HG03280 (cell line): ENCODE results near the gene SIK3.
A peak's percentile ranks its signal among the peaks of the same experiment; 100 is the strongest.

Experiments
- ATAC-seq: cut with Tn5 transposase; IDR thresholded peaks from one replicate; pipeline ENCODE4 v1.9.1; 2021; ENCODE audit warnings: mild to moderate bottlenecking, moderate library complexity; ENCODE audit not compliant: unreplicated experiment

Gene SIK3

DNA sequence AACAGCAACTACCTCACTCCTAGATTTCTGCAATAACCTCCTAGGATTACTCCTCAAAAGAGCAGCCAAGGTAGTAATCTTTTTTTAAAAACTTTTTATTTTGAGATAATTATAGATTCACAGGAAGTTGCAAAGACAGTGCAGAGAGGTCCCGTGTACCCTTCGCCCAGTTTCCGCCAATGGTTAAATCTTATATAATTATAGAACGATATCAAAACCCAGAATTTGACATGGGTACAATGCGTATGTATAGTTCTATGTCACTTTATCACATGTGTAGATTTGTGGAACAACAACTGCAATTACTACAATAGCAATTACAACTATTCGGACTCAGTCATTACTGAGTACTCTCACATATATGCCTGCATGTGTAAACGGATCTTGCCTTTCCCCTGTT lies 166.0 kb downstream of the SIK3 start:
- ATAC-seq: no peak

DNA sequence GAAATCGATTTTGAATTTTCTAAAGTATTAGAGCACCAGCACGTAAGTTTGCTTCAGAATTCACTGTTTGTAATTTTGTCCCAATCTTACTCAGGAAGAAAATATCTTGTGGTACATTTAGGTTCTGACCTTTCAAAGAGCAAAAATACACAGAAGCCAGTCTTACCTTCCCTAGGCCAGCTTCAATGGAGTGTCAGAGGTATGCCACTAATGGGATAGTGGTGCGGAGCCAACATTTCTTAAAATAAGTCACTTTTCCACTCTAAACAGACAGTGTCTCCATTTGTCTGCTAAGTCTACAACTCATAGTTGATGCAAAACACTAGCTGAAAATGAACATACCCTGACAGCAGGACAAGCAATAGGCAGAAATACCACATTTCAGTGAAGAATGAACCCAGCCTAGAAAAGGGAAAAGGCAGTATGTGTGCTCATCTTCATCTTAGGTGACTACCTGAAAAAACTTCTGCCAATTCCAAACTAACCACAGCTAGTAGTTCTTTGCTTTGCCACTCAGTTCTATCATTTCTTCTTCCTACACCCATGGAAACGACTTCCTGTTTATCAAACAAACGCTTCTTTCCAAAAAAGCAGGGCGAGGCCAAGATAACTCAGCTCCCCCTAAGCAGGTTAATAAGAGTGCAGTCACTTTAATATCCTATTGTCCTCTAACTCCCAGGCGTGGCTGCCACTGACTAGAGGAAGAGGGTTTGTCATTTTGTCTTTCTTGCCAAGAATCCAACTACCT lies 166.8 kb downstream of the SIK3 start:
- no peak for ATAC-seq

DNA sequence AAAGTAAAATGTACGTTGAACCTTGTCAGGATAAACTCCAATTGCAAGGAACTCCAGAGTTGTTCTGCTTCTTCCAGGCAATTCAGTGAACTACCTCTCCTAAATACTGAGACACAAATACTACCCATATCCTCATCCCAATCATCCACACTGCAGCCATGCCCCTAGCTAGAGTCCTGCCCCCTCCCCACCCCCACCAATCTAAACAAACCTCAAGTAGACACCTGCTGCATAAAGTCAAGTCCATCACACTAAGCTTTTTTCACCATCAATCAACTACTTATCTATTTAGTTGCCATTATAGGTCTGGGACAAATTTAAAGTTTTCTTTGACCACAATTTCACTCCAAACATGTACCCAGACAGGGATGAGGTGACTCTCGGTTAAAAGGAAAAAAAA lies 167.6 kb downstream of the SIK3 start:
- ATAC-seq: no peak

DNA sequence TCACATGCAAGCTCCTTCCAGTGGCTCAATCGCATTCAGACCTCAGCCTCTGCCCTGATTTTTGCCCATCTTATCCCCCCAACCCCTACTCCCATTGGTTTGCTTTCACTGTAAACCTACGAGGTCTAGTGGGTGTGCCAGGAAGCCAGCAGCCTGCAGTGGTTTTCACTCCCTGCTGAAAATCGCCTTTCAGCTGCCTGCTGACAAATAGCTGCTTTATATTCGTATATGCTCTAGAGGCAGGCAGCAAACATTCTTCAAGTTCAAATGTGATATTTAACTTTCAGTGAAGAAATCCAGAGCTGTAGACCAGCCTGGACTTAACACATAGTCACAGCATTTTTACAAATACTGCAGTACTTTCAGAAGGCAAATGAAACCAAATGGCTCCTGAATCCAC lies 168.1 kb downstream of the SIK3 start:
- no peak for ATAC-seq

DNA sequence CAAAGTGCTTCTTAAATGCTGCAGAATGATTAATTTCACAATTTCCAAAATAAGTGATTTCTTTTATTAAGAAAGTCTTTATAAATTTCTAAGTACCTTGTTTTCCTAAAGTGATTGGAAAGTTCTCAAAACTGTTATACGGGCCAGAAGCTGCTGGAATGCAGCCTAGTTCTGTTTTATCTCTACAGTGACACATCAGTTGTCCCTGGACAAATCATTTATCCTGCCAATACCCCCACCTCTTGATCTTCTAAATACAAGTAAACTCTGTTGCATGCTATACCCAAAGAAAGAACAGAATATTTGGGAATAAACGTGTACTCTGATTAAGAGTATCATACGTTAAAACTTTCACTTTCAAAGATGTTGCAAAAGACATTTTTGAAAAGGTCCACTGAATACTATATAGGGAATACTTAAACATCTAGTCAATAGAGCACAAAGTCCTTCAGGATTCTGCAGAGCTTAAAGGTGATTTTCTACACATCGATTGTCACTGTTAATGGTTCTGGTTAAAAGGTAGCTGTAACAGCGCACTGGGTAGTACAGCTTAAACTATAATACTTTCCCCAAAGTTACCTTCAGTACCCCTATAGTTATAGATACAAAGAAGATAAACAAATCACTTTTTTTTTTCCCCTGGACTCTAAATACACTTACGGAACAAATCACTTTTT lies 168.7 kb downstream of the SIK3 start:
- no peak for ATAC-seq

DNA sequence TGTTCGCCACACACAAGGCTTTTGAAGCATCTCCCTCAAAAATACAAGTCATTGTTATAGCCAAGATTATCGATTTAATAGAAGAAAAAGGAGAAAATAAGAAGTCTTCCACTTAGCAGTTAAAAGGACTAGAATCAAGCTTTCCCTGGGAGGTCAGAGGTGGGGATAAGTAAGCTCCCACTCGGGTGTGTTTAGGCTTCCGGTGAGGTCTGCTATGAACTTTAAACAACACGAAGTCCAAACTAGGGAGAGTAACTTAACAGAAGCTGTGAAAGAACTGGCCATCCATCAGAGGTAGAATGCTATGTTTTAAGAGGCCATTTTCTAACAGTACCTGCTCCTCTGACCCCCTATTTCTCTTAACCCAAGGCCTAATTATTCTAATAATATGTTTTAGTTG lies 169.4 kb downstream of the SIK3 start:
- ATAC-seq: no peak

DNA sequence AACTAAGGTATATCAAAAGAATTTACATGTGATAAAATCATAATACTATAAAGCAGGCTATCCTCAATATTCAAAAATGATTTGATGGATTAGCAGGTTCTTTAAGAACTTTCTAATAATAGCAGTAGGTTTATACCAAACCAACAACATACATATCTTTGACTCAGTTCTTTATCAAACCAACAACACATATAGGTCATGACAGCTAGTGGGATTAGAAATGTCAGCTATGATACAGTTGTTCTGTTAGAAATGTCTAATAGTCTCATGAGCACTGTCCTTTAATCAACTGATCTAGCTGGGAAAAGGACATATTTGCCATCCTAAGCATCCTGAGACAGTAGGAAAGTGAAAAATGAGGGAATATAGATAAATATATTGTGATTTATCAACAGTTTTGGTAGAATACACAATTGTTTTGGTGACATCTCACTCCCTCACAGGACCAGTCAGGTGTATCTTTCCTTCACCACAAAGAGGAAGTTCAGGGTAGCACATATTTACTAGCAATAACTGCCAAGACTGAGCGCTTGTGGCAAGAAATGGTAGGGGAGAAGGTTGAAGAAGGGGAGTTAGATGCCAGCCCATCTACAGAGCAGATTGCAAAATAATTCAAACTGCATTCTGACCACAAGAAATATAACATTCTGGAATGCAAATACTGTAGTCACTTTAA lies 170.0 kb downstream of the SIK3 start:
- peak; percentile 62 for ATAC-seq

DNA sequence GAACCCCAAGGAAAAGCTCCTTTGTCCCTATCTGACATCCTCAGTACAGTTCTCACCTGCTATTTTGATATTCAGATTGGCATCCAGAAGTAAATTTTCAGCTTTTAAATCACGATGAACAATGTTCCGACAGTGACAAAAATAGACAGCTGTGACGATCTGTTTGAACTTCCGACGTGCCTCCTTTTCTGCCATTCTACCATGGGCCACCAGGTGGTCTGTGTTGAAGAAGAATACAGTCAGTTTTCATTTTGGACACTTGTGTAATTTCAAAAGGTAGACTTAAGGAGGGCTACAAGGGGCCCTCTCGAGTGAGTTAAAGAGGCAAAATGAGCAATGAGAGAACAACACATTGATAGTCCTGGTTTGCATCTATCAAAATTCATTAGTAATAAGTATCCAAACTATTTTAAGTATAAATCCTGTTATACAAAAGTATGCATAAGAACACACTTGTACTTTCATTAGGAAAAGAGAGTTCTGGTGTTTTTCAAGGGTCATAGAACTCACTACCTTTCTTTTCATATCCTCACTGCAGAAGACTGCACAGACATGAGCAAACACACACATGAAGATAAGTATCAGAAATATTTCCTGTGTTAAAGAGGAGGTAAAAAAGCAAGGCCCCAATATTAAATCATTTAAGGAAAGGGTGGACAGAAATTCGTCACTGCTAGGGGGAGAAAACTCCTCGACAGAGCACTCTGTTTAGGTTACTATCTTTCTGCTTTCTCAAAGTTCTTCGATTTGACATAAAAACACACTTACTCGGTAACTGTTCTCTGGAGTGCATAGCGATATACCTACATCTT lies 170.9 kb downstream of the SIK3 start:
- no peak for ATAC-seq

DNA sequence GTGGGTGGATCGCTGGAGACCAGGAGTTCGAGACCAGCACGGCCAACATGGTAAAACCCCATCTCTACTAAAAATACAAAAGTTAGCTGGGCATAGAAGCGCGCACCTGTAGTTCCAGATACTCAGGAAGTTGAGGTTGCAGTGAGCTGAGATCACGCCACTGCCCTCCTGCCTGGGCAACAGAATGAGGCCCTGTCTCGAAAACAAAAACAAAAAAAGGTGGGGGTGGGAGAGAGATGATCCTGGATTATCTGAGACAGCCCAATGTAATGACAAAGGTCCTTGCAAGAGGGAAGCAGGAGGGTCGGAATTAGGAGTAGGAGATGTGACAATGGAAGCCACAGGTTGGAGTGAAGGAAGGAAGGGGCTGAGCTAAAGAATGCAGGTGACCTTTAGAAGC lies 173.2 kb downstream of the SIK3 start:
- peak; percentile 46 for ATAC-seq

DNA sequence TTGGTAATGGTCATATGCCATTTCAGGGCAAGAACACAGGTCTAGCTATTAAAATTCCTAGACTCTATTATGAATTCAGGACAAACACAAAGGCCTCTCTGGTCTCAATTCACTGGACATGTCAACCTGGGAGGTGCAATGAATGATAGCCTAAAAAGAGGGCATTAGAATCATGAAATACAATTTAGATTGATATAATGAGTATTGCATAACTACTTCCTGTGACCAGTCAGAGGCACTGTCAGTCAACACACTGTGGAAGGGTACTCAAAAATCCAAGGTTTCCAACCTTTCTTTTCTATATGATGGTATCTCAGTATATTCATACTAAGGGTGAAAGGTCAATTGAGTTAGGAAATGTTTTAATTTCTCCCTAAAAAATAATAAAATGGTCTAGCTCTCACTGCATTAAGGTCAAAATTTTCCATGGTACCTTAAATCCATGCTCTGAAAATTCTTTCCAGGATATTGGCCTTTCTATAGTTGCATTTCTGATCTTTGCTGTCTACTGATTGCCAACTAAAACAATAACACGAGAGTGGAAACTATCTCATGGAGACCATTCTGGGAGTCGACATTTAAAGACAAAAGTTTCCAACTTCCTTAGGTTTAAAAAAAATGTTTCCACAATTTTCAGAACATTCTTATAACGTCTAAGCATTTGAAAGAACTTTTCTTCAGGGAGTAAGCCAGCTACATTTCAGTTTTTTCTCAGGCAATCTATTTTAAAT lies 179.1 kb downstream of the SIK3 start:
- ATAC-seq: no peak

DNA sequence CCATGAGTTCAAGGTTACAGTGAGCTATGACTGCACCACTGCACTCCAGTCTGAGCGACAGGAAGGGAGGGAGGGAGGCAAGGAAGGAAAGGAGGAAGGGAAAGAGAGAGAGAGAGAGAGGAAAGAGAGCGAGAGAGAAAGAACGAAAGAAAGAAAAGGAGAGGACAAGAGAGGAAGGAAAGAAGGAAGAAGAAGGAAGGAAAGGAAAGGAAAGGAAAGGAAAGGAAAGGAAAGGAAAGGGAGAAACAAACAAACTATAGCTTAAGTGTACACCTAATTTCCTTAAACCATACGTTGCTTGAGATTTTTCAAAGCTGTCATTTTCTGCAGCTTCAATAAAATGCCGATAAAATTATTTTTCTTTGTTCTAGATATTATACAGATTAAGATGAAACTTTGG lies 180.6 kb downstream of the SIK3 start:
- no peak for ATAC-seq

DNA sequence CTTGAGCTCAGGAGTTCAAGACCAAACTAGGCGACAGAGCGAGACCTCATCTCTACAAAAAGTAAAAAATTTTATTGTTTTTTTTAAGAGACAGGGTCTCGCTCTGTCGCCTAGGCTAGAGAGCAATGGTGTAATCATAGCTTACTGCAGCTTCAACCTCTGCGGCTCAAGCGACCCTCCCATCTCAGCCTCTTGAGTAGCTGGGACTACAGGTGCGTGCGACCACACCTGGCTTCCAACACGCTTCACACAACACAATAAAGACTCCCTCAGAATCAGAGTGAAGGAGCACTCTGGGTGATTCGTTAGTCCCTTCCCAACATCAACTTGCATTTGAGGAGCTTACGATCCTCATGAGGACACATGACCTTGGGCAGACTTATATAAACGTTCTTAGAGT lies 181.3 kb downstream of the SIK3 start:
- ATAC-seq: no peak

DNA sequence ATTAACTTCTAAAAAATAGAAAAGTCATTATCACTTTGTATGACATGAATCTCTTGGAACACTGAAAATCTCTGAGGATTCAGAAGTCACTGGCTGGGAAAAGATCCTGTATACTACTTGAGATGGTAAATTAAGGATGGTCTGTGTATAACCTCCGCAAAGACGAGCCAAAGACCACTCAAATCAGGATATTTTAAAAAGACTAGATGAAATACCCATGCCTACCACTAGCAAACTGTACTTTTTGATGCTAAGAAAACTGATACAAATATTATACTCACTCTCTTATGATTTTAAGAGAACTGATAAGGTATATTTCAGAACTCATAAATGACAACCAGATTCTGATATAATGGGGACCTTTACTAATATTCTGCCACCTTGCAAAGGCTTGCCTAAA lies 182.2 kb downstream of the SIK3 start:
- ATAC-seq: no peak

DNA sequence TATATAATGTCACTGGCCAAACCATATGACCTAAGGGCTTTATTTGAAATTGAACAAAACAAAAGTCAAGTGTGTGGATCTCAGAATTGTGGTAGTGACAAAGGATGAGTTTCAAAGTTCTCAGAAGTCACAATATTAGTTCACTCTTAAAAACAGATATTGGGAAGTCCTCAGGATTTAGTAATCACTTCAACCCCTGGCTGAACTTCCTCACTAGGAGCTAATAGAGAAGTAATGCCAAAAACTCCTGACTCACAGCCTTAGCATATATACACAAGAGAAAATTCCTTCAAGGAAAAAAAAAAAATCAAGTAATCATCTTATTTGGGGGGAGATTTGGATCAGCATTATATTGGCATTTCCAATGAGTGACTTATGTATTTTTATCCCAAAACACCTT lies 185.2 kb downstream of the SIK3 start:
- ATAC-seq: no peak

DNA sequence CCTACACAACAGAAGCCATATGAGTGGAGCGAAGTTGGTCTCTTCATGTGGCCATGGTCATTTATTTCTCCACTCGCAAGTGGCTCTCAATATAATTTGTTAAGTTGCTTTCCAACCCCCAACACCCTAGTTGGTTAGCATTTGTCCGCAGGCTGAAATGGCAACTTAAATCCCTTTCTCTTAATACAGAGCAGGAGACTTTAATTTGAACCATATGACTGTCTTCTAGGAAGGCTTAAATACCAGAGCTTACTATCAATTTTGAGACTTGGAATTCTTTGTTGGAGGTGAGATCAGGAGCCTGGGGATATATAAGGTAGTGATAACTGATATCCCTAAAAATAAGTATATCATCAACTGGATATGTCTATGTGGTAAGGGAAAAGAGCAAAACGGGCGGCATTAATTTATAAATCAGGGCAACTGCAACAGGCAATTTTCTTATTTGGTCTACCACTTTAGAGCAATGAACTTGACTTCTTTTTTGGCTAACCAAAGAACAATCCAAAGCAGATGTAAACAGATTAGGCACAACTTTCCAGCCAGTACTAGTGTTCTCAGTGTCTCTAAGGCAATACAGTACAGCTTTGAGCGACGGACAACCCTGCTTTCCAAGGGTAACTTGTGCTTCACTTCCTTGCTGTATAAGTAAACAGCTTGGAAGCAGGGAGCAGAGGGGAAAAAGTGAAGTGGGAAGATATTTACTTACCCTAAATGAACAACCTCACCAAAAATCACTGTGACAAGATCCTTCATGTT lies 186.1 kb downstream of the SIK3 start:
- no peak for ATAC-seq

DNA sequence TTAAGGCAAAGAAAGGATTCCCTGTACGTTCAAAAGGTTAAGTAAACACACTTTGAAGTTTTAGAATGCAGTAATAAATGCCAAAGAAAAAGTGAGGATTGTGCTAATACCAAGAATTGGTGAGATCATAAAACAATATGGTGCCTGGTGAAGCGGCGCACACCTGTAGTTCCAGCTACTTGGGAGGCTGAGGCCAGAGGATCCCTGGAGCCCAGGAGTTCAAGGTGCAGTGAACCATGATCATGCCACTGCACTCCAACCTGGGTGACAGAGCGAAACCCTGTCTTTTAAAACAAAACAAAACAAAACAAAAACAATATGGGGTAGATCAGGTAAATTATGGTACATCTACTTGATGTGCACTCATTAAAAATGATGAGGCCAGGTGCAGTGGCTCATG lies 187.4 kb downstream of the SIK3 start:
- no peak for ATAC-seq

DNA sequence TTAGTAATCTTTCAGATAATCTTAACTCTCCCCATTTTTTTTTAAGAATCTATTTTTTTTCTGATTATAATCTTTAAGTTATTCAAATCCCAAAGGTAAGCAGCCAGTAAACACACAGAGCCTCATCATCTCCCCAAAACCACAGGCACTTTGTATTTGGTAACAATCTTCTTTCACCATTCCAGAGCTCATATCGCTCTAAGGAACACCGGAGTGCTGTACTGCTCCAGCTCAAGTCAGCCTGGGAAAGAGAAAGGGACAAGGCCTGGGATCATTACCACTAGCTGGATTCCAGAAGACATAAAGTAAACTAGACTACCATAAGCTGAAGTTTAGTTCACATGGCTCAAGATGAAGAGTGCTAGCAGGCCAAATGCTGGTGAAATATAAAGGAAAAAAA lies 187.8 kb downstream of the SIK3 start:
- ATAC-seq: no peak

DNA sequence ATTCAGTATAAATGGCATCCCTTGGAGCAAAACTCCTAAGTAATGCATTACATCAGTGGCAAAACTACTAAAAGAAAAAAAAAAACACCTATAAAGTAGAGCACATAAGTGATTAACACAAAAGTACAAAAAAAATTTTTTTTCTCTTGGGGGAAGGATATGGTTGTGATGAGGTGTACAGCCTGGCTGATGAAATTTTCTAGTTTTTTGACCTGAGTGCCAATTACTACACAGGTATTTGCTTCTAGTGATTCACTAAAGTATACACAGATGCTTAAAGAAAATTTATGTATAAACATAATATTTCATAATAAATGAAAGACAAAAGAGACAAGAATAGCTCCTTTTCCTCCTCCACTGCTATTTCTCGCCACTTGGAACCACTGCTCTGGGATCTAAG lies 189.0 kb downstream of the SIK3 start:
- no peak for ATAC-seq

DNA sequence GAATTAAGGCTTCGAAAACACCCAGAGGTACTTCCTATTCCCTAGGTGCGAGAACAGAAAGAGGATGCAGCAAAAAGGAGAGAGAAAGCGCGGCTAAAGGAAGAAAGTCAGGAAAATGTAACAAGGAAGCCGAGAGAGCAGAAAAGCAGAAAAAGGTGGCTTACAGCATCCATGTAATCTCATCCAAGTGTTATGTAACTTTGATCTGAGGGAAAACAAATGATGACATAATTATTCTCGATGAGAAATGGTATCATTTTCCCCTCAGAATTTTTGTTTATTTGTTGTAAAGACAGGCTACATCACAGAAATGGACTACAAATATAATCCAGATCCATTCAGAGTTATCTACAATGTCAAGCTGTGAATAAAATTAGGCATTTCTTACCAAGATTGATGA lies 191.7 kb downstream of the SIK3 start:
- no peak for ATAC-seq

DNA sequence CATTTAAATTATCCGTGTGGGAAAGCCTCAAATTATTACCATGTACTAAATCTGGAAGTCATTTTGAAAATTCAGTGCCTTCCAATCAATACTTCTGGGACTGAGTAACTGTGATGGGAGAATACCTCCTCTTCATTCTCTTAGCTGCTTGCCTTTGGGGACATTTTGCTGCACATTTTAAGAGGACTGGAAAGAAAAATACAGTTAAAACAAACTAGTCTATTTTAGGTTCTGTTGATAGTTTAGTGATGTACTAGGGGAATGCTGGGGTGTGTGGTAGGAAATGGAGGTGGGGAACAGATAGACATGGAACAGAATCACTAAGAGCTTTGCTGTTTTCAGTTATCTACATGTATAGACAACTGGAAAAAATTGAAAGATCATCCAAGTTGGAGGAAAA lies 195.1 kb downstream of the SIK3 start:
- ATAC-seq: no peak
